ENCODE measurements around the gene GLIS1. TPM values are rescaled to one million over a fixed set of nuclear protein-coding genes. Genes with fewer than 3 reads are reported as not detected.

The GLIS1 gene
- total and polyA plus RNA-seq, 12 donors: 0.06 to 0.10 (median 0.09) TPM; not detected in 7

GRCh38 chr1:53622531-53622930 lies 116.4 kb downstream of the GLIS1 start:
- intact Hi-C loops (cut with DNase I): no loop called here
- no peak overlapping the region for H3K4me3 ChIP-seq
- ATAC-seq (no peak), DNase-seq (no peak)
- TF ChIP-seq CTCF (IDR thresholded peaks at IDR 0.05): no peak
- no peak overlapping the region for H3K27ac ChIP-seq
- peaks cover 0 to 16% (median 0%) of the 10 kb centered on the region in 11 donors for H3K9me3 ChIP-seq
- H3K36me3 ChIP-seq: no peaks in the 10 kb centered on the region
- 74 to 75% methylated on average over 5 of the region's 5 CpGs for WGBS, 2 donors
- peaks cover 0 to under 1% (median 0%) of the 10 kb centered on the region in 7 donors for H3K27me3 ChIP-seq
- H3K4me1 ChIP-seq: no peaks in the 10 kb centered on the region

- ATAC-seq (no peak), DNase-seq (no peak)
- TF ChIP-seq CTCF (IDR thresholded peaks at IDR 0.05): no peak
- 84% methylated on average over 4 of the region's 4 CpGs for WGBS, 2 donors
- no peak overlapping the region for H3K4me3 ChIP-seq
- no peaks in the 10 kb centered on the region for H3K4me1 ChIP-seq
- intact Hi-C loops (cut with DNase I): no loop called here
- no peaks in the 10 kb centered on the region for H3K36me3 ChIP-seq
- H3K9me3 ChIP-seq: peaks cover 0 to 16% (median 0%) of the 10 kb centered on the region in 11 donors
- no peak overlapping the region for H3K27ac ChIP-seq
- no peaks in the 10 kb centered on the region for H3K27me3 ChIP-seq
These were observed 117.8 kb downstream of the GLIS1 start for GRCh38 chr1:53621144-53621543.

GRCh38 chr1:53620061-53620855 lies 118.7 kb downstream of the GLIS1 start:
- Histone ChIP-seq H3K9me3 (peaks cover 0 to 16% (median 0%) of the 10 kb centered on the region in 11 donors), H3K36me3 (no peaks in the 10 kb centered on the region), H3K4me1 (no peaks in the 10 kb centered on the region), H3K27me3 (no peaks in the 10 kb centered on the region), H3K4me3 (no peak overlapping the region), H3K27ac (no peak overlapping the region)
- intact Hi-C loops (cut with DNase I): no loop called here
- 67 to 72% methylated on average over 22 of the region's 22 CpGs for WGBS, 2 donors
- ATAC-seq: no peak
- DNase-seq: no peak
- no peak for TF ChIP-seq CTCF (IDR thresholded peaks at IDR 0.05)

- H3K4me3 ChIP-seq: no peak overlapping the region
- no peak overlapping the region for H3K27ac ChIP-seq
- ATAC-seq (no peak), DNase-seq (no peak)
- no peaks in the 10 kb centered on the region for H3K36me3 ChIP-seq
- TF ChIP-seq CTCF (IDR thresholded peaks at IDR 0.05): no peak
- WGBS, 2 donors: 95% methylated on average over 7 of the region's 7 CpGs
- H3K4me1 ChIP-seq: no peaks in the 10 kb centered on the region
- intact Hi-C loops (cut with DNase I): no loop called here
- H3K9me3 ChIP-seq: peaks cover 0 to 15% (median 0%) of the 10 kb centered on the region in 11 donors
- no peaks in the 10 kb centered on the region for H3K27me3 ChIP-seq
These were observed 119.5 kb downstream of the GLIS1 start for GRCh38 chr1:53619367-53620060.
